Pancreas (tissue), 10 donors: ENCODE data around the gene JOSD1. TPM values are rescaled to one million over a fixed set of nuclear protein-coding genes. Genes with fewer than 3 reads are reported as not detected.

Experiments used
- ATAC-seq, 4 donors: fragments of 200-7000 bp; cut with Tn5 transposase; one replicate each; pipeline versions ENCODE4 v1.8.0 to v1.9.1; 2020; ENCODE audit warnings: mild to moderate bottlenecking in 4 of 4, moderate library complexity in 4 of 4
- DNase-seq, 6 donors: peaks; one replicate each; pipeline ENCODE4 v3.0.0-alpha.2; 2020
- FAIRE-seq: peaks from 2 replicates; lab custom pipeline; 2012; peaks lifted over from hg19 to GRCh38; lab: Jason Lieb, UNC
- H3K27ac ChIP-seq, 4 donors: fragments of 200-600 bp; sonication (generic); 1 replicate in 3 of 4; 2 replicates in 1 of 4; pipeline versions ENCODE4 v1.5.0 to v1.8.0; 2020
- H3K27me3 ChIP-seq, 4 donors: fragments of 200-600 bp; one replicate each; pipeline ENCODE4 v1.8.0; 2021
- H3K36me3 ChIP-seq, 3 donors: fragments of 200-600 bp; sonication (generic) in 1 of 3; one replicate each; pipeline versions ENCODE4 v1.5.0 to v1.8.0; 2020 to 2021
- H3K4me1 ChIP-seq, 3 donors: fragments of 200-600 bp; one replicate each; pipeline ENCODE4 v1.8.0; 2021
- H3K4me3 ChIP-seq, 4 donors: fragments of 200-600 bp; sonication (generic) in 2 of 4; one replicate each; pipeline versions ENCODE4 v1.5.0 to v1.8.0; 2020 to 2021
- H3K9me3 ChIP-seq, 4 donors: fragments of 200-600 bp; one replicate each; pipeline ENCODE4 v1.8.0; 2021
- WGBS, 2 donors: extraction: QIAGEN DNeasy Blood & Tissue Kit; methylation state at CpG; one replicate each; pipeline ENCODE4 v1.1.7; 2013; 5-methylcytosine and 5-hydroxymethylcytosine counted together
- intact Hi-C, 3 donors: fragments of 100-400 bp; cut with DNase I; formaldehyde crosslinking; loops; one replicate each; pipeline versions ENCODE4 v1.11.1 to v1.14.2; 2022
- polyA plus RNA-seq, 2 donors: library from polyadenylated mRNA; stranded (reverse); fragments of 200-250 nt; gene quantifications; one replicate each; pipeline ENCODE4 v1.2.3, GENCODE V29; 2013
- total RNA-seq, 6 donors: library from RNA; stranded (reverse); fragmentation: NEBNext Ultra II Directional in 4 of 6; extraction: Animal tissue kit (Norgen Biotek cat#: 25700) in 4 of 6; gene quantifications; one replicate each; pipeline versions ENCODE4 v1.2.1 to v1.2.4, GENCODE V29; 2021 to 2023
- TF ChIP-seq, protein P1 (sequence below), 4 donors: fragments of 200-600 bp; sonication (generic) in 3 of 4; IDR thresholded peaks; one replicate each; pipeline versions ENCODE4 v1.5.0 to v1.8.0; 2021; ENCODE audit warnings: antibody characterized with exemption in 4 of 4
- donor health status: healthy with polysubstance abuse.
- donor health status: DM: no; HTN: no; CAD: no; lungs with moderate emphysema.
- donor health status: DM: no; HTN: no; CAD: no.
- donor health status: control.
- donor health status: control.
- donor health status: Bipolar disorder and iron deficiency.
- donor health status: DM: yes; HTN: yes; CAD: no.
- donor health status: DM: no; HTN: no; CAD: no.
- donor health status: DM: no; HTN: no; CAD: no.
- donor health status: DM: yes; HTN: yes; CAD: no.

Gene JOSD1
- total and polyA plus RNA-seq, 8 donors, result 10.9 to 32.3 (median 20.0) TPM

DNA sequence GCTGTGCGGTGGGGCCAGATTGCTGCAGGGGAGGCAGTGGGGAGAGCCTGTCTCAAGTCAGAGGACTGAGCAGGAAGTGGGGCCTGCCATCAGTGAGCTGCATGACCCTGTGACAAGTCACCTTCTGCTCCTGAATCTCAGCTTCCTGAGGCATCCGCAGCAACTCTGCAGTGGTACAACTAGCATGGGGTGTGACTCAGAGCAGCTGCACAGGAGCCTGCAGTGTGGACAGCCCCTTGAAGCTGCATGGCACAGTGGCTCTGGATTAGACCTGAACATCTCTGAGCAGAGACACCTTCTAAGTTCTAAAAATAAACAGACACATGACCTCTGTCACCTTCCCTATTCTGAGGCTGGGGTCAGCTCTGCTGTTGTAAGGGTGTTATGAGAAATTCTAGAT lies 62.5 kb downstream of the JOSD1 start:
- ATAC-seq (no peak), DNase-seq (no peak), FAIRE-seq (no peak)
- H3K9me3 ChIP-seq, result no peaks in the 10 kb centered on the region
- no peak overlapping the region for H3K4me3 ChIP-seq
- no peak overlapping the region for H3K27ac ChIP-seq
- no peaks in the 10 kb centered on the region for H3K4me1 ChIP-seq
- WGBS, 2 donors, result 90 to 94% methylated on average over 2 of the region's 2 CpGs
- H3K36me3 ChIP-seq, result no peaks in the 10 kb centered on the region
- H3K27me3 ChIP-seq, result no peaks in the 10 kb centered on the region
- TF ChIP-seq, protein P1, sequence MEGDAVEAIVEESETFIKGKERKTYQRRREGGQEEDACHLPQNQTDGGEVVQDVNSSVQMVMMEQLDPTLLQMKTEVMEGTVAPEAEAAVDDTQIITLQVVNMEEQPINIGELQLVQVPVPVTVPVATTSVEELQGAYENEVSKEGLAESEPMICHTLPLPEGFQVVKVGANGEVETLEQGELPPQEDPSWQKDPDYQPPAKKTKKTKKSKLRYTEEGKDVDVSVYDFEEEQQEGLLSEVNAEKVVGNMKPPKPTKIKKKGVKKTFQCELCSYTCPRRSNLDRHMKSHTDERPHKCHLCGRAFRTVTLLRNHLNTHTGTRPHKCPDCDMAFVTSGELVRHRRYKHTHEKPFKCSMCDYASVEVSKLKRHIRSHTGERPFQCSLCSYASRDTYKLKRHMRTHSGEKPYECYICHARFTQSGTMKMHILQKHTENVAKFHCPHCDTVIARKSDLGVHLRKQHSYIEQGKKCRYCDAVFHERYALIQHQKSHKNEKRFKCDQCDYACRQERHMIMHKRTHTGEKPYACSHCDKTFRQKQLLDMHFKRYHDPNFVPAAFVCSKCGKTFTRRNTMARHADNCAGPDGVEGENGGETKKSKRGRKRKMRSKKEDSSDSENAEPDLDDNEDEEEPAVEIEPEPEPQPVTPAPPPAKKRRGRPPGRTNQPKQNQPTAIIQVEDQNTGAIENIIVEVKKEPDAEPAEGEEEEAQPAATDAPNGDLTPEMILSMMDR (IDR thresholded peaks at IDR 0.05), result no peak
- intact Hi-C loops, result no loop called here

Other genes starting within 250 kb of the JOSD1 start
- gene KCNJ4, start 245.7 kb downstream of the JOSD1 start, total RNA-seq, result not detected
- gene KCNJ4, start 245.7 kb downstream of the JOSD1 start, polyA plus RNA-seq, result not detected
- 10 to 100 TPM in 2 of 6 donors, 1 to 10 TPM in 4; 4.7 to 14.6 (median 8.2) TPM for gene KDELR3, start 232.8 kb downstream of the JOSD1 start, total RNA-seq
- 1 to 10 TPM; 2.9 to 4.9 TPM for gene KDELR3, start 232.8 kb downstream of the JOSD1 start, polyA plus RNA-seq
- gene DDX17, start 194.6 kb downstream of the JOSD1 start, total RNA-seq, result 100 to 1,000 TPM; 167 to 331 (median 206) TPM
- 100 to 1,000 TPM; 164 to 242 TPM for gene DDX17, start 194.6 kb downstream of the JOSD1 start, polyA plus RNA-seq
- gene DMC1, start 130.8 kb downstream of the JOSD1 start, total RNA-seq, result under 1 TPM in 3 of 6 donors, not detected in 3; 0.19 to 0.28 (median 0.26) TPM
- under 1 TPM in 1 of 2 donors, not detected in 1; 0.14 TPM for gene DMC1, start 130.8 kb downstream of the JOSD1 start, polyA plus RNA-seq
- 1 to 10 TPM in 2 of 6 donors, under 1 TPM in 4; 0.22 to 2.0 (median 0.59) TPM for gene FAM227A, start 44.6 kb downstream of the JOSD1 start, total RNA-seq
- gene FAM227A, start 44.6 kb downstream of the JOSD1 start, polyA plus RNA-seq, result 1 to 10 TPM in 1 of 2 donors, under 1 TPM in 1; 0.77 to 1.4 TPM
- 10 to 100 TPM; 15.3 to 22.9 (median 17.2) TPM for gene CBY1, start 44.3 kb downstream of the JOSD1 start, total RNA-seq
- 10 to 100 TPM; 36.3 to 37.1 TPM for gene CBY1, start 44.3 kb downstream of the JOSD1 start, polyA plus RNA-seq
- gene TOMM22, start 19.0 kb downstream of the JOSD1 start, total RNA-seq, result 10 to 100 TPM; 21.2 to 35.8 (median 30.9) TPM
- gene TOMM22, start 19.0 kb downstream of the JOSD1 start, polyA plus RNA-seq, result 10 to 100 TPM; 11.6 to 18.6 TPM
- 10 to 100 TPM; 20.2 to 35.4 (median 28.3) TPM for gene GTPBP1, start 5.0 kb upstream of the JOSD1 start, total RNA-seq
- gene GTPBP1, start 5.0 kb upstream of the JOSD1 start, polyA plus RNA-seq, result 10 to 100 TPM; 14.7 to 36.0 TPM
- 10 to 100 TPM; 64.1 to 99.2 (median 84.9) TPM for gene SUN2, start 55.1 kb upstream of the JOSD1 start, total RNA-seq
- 10 to 100 TPM; 44.8 to 60.8 TPM for gene SUN2, start 55.1 kb upstream of the JOSD1 start, polyA plus RNA-seq
- 10 to 100 TPM in 4 of 6 donors, 1 to 10 TPM in 2; 7.7 to 13.9 (median 10.7) TPM for gene DNAL4, start 93.2 kb upstream of the JOSD1 start, total RNA-seq
- gene DNAL4, start 93.2 kb upstream of the JOSD1 start, polyA plus RNA-seq, result 10 to 100 TPM; 12.2 to 16.2 TPM
- 10 to 100 TPM in 1 of 6 donors, 1 to 10 TPM in 5; 4.2 to 11.0 (median 6.0) TPM for gene NPTXR, start 143.1 kb upstream of the JOSD1 start, total RNA-seq
- 1 to 10 TPM; 3.0 to 5.0 TPM for gene NPTXR, start 143.1 kb upstream of the JOSD1 start, polyA plus RNA-seq
- 10 to 100 TPM; 22.5 to 44.6 (median 29.2) TPM for gene CBX6, start 171.3 kb upstream of the JOSD1 start, total RNA-seq
- 10 to 100 TPM; 23.1 to 29.0 TPM for gene CBX6, start 171.3 kb upstream of the JOSD1 start, polyA plus RNA-seq